SK-N-MC (cell line): ENCODE measurements around the gene TAX1BP1.

Experiments used
- DNase-seq: peaks from one replicate; pipeline ENCODE4 v3.0.0-alpha.2; 2011; ENCODE audit warnings: low read depth, low spot score
- H3K27ac ChIP-seq: fragments of 200-600 bp; sonication (generic); 2 replicates; pipeline ENCODE4 v1.5.1; 2016; ENCODE audit warnings: mixed run types
- H3K36me3 ChIP-seq: fragments of 200-600 bp; sonication (generic); 2 replicates; pipeline ENCODE4 v1.6.1; 2017; ENCODE audit warnings: antibody characterized with exemption, low read length, mixed read lengths; ENCODE audit not compliant: insufficient read depth
- H3K4me3 ChIP-seq: fragments of 200-600 bp; sonication (generic); 2 replicates; pipeline ENCODE4 v1.5.1; 2016
- H3K9ac ChIP-seq: fragments of 200-600 bp; sonication (generic); 2 replicates; pipeline ENCODE4 v1.8.0; 2017; ENCODE audit warnings: mixed run types, mixed read lengths; ENCODE audit not compliant: insufficient read length
- H3K9me3 ChIP-seq: fragments of 200-600 bp; sonication (generic); 2 replicates; pipeline ENCODE4 v1.6.1; 2017; ENCODE audit warnings: low read depth, mild to moderate bottlenecking, antibody characterized with exemption, low read length, moderate library complexity, mixed read lengths
- EZH2 ChIP-seq: fragments of 200-600 bp; sonication (generic); IDR thresholded peaks from one replicate; pipeline ENCODE4 v1.6.1; 2017; ENCODE audit warnings: antibody characterized with exemption
- FOXP2 ChIP-seq: optimal IDR thresholded peaks from 2 replicates; pipeline ENCODE3; 2011; ENCODE audit warnings: mild to moderate bottlenecking, moderate library complexity; ENCODE audit not compliant: insufficient read depth; ENCODE audit errors: extremely low read length, control extremely low read depth
- POLR2AphosphoS5 ChIP-seq: IDR thresholded peaks from 2 replicates; pipeline ENCODE4 v1.6.1; 2012; ENCODE audit warnings: mild to moderate bottlenecking, low read depth, low read length, borderline replicate concordance

TAX1BP1 gene

DNA sequence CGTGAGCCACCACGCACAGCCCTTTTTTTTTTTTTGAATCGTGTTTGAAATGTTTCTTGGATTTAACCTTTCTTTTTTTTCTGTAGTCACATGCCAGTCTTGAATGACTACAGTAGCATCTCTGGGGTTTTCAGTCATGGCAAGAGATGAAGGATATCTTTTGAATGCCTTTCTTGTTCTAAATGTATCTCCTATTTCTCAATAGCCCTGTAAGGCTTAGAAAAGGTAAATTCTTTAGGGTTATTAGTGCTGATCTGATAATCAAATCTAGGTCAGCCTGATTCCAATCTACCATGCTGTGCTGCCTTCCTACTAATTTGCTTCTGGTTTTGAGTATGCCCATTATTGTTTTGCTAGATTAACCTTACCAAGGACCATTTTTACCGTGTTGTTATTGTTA is 70.2 kb downstream of the TAX1BP1 start:
- DNase-seq, result no peak
- no peak for TF ChIP-seq FOXP2
- no peak for TF ChIP-seq EZH2
- TF ChIP-seq POLR2AphosphoS5, result no peak
- Histone ChIP-seq H3K9ac (no peak overlapping the region), H3K27ac (no peak overlapping the region), H3K9me3 (no peaks in the 10 kb centered on the region), H3K4me3 (no peak overlapping the region), H3K36me3 (no peaks in the 10 kb centered on the region)

- Histone ChIP-seq H3K9me3 (no peaks in the 10 kb centered on the region), H3K27ac (no peak overlapping the region), H3K9ac (no peak overlapping the region), H3K36me3 (peaks cover 8% of the 10 kb centered on the region; the same call in 1 of the 2 replicates), H3K4me3 (no peak overlapping the region)
- no peak for DNase-seq
- no peak for TF ChIP-seq POLR2AphosphoS5
Observed at GRCh38 chr7:27812706-27813105, 72.7 kb downstream of the TAX1BP1 start.

- Histone ChIP-seq H3K27ac (no peak overlapping the region), H3K9ac (no peak overlapping the region), H3K36me3 (peaks cover 3% of the 10 kb centered on the region; the same call in 1 of the 2 replicates), H3K4me3 (no peak overlapping the region), H3K9me3 (no peaks in the 10 kb centered on the region)
- DNase-seq, result no peak
- TF ChIP-seq FOXP2 (no peak), EZH2 (no peak), POLR2AphosphoS5 (no peak)
Observed at GRCh38 chr7:27822245-27822644, 82.3 kb downstream of the TAX1BP1 start.

GRCh38 chr7:27825891-27826290 is 85.9 kb downstream of the TAX1BP1 start:
- H3K9me3 ChIP-seq, result no peaks in the 10 kb centered on the region
- no peak overlapping the region for H3K4me3 ChIP-seq
- peaks cover 8% of the 10 kb centered on the region; the same call in 1 of the 2 replicates for H3K36me3 ChIP-seq
- no peak overlapping the region for H3K9ac ChIP-seq
- no peak for DNase-seq
- no peak overlapping the region for H3K27ac ChIP-seq
- TF ChIP-seq EZH2 (no peak), FOXP2 (no peak), POLR2AphosphoS5 (no peak)

DNA sequence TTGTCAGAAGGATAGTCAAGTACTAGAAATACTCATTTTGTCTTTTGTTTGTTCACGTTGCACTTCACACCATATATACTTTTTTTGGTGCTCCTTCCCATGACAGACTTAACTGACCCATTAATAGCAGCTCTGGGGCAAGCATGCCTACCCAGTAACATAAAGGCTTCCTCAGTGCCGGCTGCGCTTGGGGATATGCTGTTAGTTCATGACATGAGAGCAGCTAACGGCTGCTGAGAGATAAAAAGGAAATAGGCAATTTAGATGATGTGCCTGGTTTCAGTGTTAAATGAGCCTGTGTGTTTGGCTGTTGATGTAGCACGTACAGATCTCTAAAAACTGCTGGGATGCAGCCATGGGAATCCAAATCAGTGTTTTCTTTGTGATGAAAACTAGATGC is 86.4 kb downstream of the TAX1BP1 start:
- Histone ChIP-seq H3K4me3 (no peak overlapping the region), H3K36me3 (peaks cover 8% of the 10 kb centered on the region; the same call in 1 of the 2 replicates), H3K27ac (no peak overlapping the region), H3K9ac (no peak overlapping the region), H3K9me3 (no peaks in the 10 kb centered on the region)
- DNase-seq, result no peak
- TF ChIP-seq FOXP2 (no peak), EZH2 (no peak), POLR2AphosphoS5 (no peak)

- no peak for DNase-seq
- Histone ChIP-seq H3K9me3 (no peaks in the 10 kb centered on the region), H3K4me3 (no peak overlapping the region), H3K36me3 (peaks cover 5% of the 10 kb centered on the region), H3K27ac (no peak overlapping the region), H3K9ac (no peak overlapping the region)
- no peak for TF ChIP-seq FOXP2
- TF ChIP-seq POLR2AphosphoS5, result no peak
- TF ChIP-seq EZH2, result no peak
Observed at GRCh38 chr7:27834179-27834921, 94.4 kb downstream of the TAX1BP1 start.

DNA sequence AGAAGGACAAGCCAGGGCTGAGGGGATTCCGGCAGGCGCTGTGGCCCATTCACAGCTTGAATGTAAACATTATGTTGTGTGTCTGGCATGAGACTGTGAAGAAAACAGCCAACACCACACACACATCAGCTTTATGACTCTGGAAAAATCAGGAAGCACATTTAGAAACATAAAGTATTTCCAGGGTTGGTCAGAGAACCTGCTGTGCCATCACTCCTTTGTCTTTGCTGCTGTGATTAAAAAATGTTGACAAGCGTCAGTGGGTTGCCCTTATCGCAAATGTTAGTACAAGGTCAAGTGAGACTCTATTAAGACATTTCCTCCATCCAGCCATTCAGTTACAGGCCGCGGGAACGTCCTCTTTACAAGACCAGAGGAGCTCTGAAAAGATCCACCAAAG is 95.4 kb downstream of the TAX1BP1 start:
- Histone ChIP-seq H3K36me3 (peaks cover 3% of the 10 kb centered on the region), H3K9ac (no peak overlapping the region), H3K9me3 (no peaks in the 10 kb centered on the region), H3K4me3 (no peak overlapping the region), H3K27ac (no peak overlapping the region)
- DNase-seq, result no peak
- TF ChIP-seq POLR2AphosphoS5 (no peak), FOXP2 (no peak), EZH2 (no peak)

DNA sequence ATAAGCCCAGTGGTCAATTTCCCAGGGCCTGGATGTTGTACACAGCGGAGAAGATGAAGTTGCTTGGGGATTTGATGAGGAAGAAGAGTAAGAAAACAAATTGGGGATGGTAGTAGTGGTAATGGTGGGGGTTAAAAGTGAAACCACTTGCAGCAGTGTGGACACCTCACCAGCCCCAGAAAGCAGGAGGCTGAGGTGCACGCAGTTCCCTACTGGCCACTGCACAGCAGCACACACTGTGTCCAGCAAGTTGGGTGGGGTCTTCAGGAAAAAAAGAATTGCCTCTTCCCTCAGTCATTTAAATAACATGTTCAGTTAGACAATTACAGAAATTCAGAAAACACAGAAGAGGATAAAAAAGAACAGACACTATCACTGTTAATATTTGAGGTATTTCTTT is 96.6 kb downstream of the TAX1BP1 start:
- Histone ChIP-seq H3K36me3 (no peaks in the 10 kb centered on the region; the same call in 1 of the 2 replicates), H3K9me3 (no peaks in the 10 kb centered on the region), H3K27ac (no peak overlapping the region), H3K9ac (no peak overlapping the region), H3K4me3 (no peak overlapping the region)
- TF ChIP-seq POLR2AphosphoS5, result no peak
- TF ChIP-seq FOXP2, result no peak
- TF ChIP-seq EZH2, result no peak
- DNase-seq, result no peak

GRCh38 chr7:27839099-27839498 is 99.1 kb downstream of the TAX1BP1 start:
- Histone ChIP-seq H3K36me3 (no peaks in the 10 kb centered on the region), H3K9ac (no peak overlapping the region), H3K27ac (no peak overlapping the region), H3K4me3 (no peak overlapping the region), H3K9me3 (no peaks in the 10 kb centered on the region)
- no peak for DNase-seq
- TF ChIP-seq EZH2, result no peak
- no peak for TF ChIP-seq POLR2AphosphoS5
- no peak for TF ChIP-seq FOXP2
